GM21367 (cell line): ENCODE measurements around the gene PISD.
A peak's percentile ranks its signal among the peaks of the same experiment; 100 is the strongest.
"Not testable (repeated sequence)": the region's sequence is repeated elsewhere in the genome, so short reads cannot be mapped to it uniquely, and the experiment has no call there.

ENCODE experiments used
- ATAC-seq: cut with Tn5 transposase; IDR thresholded peaks from one replicate; pipeline ENCODE4 v1.9.1; 2021; ENCODE audit not compliant: unreplicated experiment

Gene PISD

GRCh38 chr22:31661851-31662667 is at the start of gene PISD:
Gene PISD, minus strand, starts transcription at chr22:31662215. Its CDS starts 7 bp downstream, at chr22:31662208.
- ATAC-seq, result peak; percentile 57

GRCh38 chr22:31711226-31711625 is 49.2 kb upstream of the PISD start:
- not testable (repeated sequence) for ATAC-seq

- ATAC-seq, result no peak
These were observed 45.5 kb upstream of the PISD start for GRCh38 chr22:31707519-31707918.

GRCh38 chr22:31695423-31695822 is 33.4 kb upstream of the PISD start:
- no peak for ATAC-seq

- ATAC-seq, result not testable (repeated sequence)
These were observed 32.0 kb upstream of the PISD start for GRCh38 chr22:31694046-31694445.

GRCh38 chr22:31692186-31692886 is 30.3 kb upstream of the PISD start:
- ATAC-seq, result no peak

- ATAC-seq, result no peak
These were observed 29.4 kb upstream of the PISD start for GRCh38 chr22:31691408-31691807.

GRCh38 chr22:31683181-31684105 is 21.4 kb upstream of the PISD start:
- no peak for ATAC-seq

- ATAC-seq, result no peak
These were observed 20.7 kb upstream of the PISD start for GRCh38 chr22:31682751-31683150.

GRCh38 chr22:31681349-31682345 is 19.6 kb upstream of the PISD start:
- ATAC-seq, result no peak

GRCh38 chr22:31680861-31681341 is 18.9 kb upstream of the PISD start:
- ATAC-seq, result no peak

- ATAC-seq, result no peak
These were observed 16.7 kb upstream of the PISD start for GRCh38 chr22:31678748-31679147.

- ATAC-seq, result peak; percentile 55
These were observed 14.7 kb upstream of the PISD start for GRCh38 chr22:31676700-31677099.

- not testable (repeated sequence) for ATAC-seq
These were observed 12.2 kb upstream of the PISD start for GRCh38 chr22:31674219-31674618.

GRCh38 chr22:31668849-31669248 is 6.8 kb upstream of the PISD start:
- not testable (repeated sequence) for ATAC-seq

- no peak for ATAC-seq
These were observed 638 bp upstream of the PISD start for GRCh38 chr22:31662668-31663037.

- ATAC-seq, result not testable (repeated sequence)
These were observed 1.1 kb downstream of the PISD start for GRCh38 chr22:31660860-31661341.

GRCh38 chr22:31659246-31659645 is 2.8 kb downstream of the PISD start:
- ATAC-seq, result no peak

- ATAC-seq, result no peak
These were observed 7.6 kb downstream of the PISD start for GRCh38 chr22:31654408-31654807.

GRCh38 chr22:31653944-31654343 is 8.1 kb downstream of the PISD start:
- ATAC-seq, result no peak
